Nephron progenitor cell (in vitro differentiated cells): ENCODE measurements around the gene TMEM198.
A peak's percentile ranks its signal among the peaks of the same experiment; 100 is the strongest.

ENCODE experiments used
- DNase-seq: peaks from one replicate; pipeline ENCODE4 v3.0.0; 2021
- H3K27ac Mint-ChIP-seq: 2 replicates; pipeline ENCODE4 v1.8.0; 2021; ENCODE audit warnings: mild to moderate bottlenecking, moderate library complexity, mixed read lengths
- H3K27me3 Mint-ChIP-seq: 2 replicates; pipeline ENCODE4 v1.8.0; 2021; ENCODE audit warnings: mild to moderate bottlenecking, low read depth, mixed read lengths; ENCODE audit not compliant: poor library complexity
- H3K36me3 Mint-ChIP-seq: 2 replicates; pipeline ENCODE4 v1.8.0; 2021; ENCODE audit warnings: low read depth, mixed read lengths
- H3K4me1 Mint-ChIP-seq: 2 replicates; pipeline ENCODE4 v1.8.0; 2021; ENCODE audit warnings: mixed read lengths
- H3K4me3 Mint-ChIP-seq: 2 replicates; pipeline ENCODE4 v1.8.0; 2021; ENCODE audit warnings: mild to moderate bottlenecking, moderate library complexity, mixed read lengths
- H3K9me3 Mint-ChIP-seq: 2 replicates; pipeline ENCODE4 v1.8.0; 2021; ENCODE audit warnings: mild to moderate bottlenecking, moderate library complexity, mixed read lengths
- CTCF ChIP-seq: fragments of 200-600 bp; sonication (generic); IDR thresholded peaks from 2 replicates; pipeline ENCODE4 v1.5.0; 2021; ENCODE audit warnings: antibody characterized with exemption

The TMEM198 gene

GRCh38 chr2:219515874-219516629 lies 27.8 kb upstream of the TMEM198 start:
- peaks cover 86% of the 10 kb centered on the region for H3K4me1 Mint-ChIP-seq
- H3K27me3 Mint-ChIP-seq: peaks cover 70% of the 10 kb centered on the region
- H3K36me3 Mint-ChIP-seq: no peaks in the 10 kb centered on the region
- H3K27ac Mint-ChIP-seq: no peak overlapping the region
- TF ChIP-seq CTCF: no peak
- H3K9me3 Mint-ChIP-seq: no peaks in the 10 kb centered on the region
- peak overlapping the region; percentile 12 for H3K4me3 Mint-ChIP-seq
- DNase-seq: no peak

DNA sequence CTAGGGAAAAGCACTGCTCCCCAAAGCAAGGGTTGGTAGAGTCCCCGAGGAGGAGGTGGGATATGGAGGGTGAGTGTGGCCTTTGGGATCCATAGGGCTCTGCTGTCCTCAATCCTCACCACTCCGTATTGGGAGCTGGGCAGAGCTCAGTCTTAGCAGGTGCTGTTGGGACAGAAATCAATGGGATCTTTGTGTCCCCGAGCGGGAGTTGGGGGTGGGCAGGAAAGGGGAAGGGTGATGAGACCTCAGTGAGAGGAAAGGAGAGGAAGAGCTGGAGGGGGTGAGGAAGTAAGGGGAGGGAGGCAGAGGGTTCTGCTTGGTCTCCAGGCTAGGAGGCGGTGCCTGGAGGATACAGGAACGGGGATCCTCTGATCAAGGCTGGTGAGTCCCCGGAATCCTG lies 26.9 kb upstream of the TMEM198 start:
- H3K27ac Mint-ChIP-seq: no peak overlapping the region
- DNase-seq: no peak
- H3K9me3 Mint-ChIP-seq: no peaks in the 10 kb centered on the region
- H3K27me3 Mint-ChIP-seq: peaks cover 68% of the 10 kb centered on the region
- no peak for TF ChIP-seq CTCF
- H3K4me1 Mint-ChIP-seq: peaks cover 86% of the 10 kb centered on the region
- H3K36me3 Mint-ChIP-seq: no peaks in the 10 kb centered on the region
- H3K4me3 Mint-ChIP-seq: no peak overlapping the region

GRCh38 chr2:219517954-219518778 lies 25.7 kb upstream of the TMEM198 start:
- H3K4me3 Mint-ChIP-seq: peak overlapping the region; percentile 15
- H3K36me3 Mint-ChIP-seq: no peaks in the 10 kb centered on the region
- H3K27me3 Mint-ChIP-seq: peaks cover 65% of the 10 kb centered on the region
- no peak overlapping the region for H3K27ac Mint-ChIP-seq
- H3K9me3 Mint-ChIP-seq: no peaks in the 10 kb centered on the region
- DNase-seq: no peak
- peaks cover 80% of the 10 kb centered on the region for H3K4me1 Mint-ChIP-seq
- TF ChIP-seq CTCF: no peak

DNA sequence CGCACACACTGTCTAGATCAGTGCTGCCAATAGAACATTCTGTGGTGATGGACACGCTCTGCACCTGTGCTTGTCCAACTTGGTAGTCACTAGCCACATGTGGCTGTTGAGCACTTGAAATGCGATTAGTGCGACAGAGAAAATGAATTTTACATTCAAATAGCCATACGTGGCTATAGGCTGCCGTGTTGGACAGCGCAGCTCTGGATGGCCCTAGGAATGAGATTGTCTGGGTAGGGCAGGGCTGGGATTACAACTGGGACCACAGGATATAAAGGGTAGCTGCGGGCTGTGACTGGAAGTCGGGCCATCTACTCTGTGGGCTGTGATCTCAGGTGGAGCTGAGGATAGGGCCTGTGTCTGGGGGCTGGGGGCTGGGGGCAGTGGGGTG lies 24.3 kb upstream of the TMEM198 start:
- Mint-ChIP-seq H3K27ac (no peak overlapping the region), H3K4me3 (no peak overlapping the region), H3K36me3 (no peaks in the 10 kb centered on the region), H3K4me1 (peaks cover 72% of the 10 kb centered on the region), H3K9me3 (no peaks in the 10 kb centered on the region), H3K27me3 (peaks cover 58% of the 10 kb centered on the region)
- no peak for DNase-seq
- no peak for TF ChIP-seq CTCF

- no peaks in the 10 kb centered on the region for H3K36me3 Mint-ChIP-seq
- TF ChIP-seq CTCF: no peak
- H3K4me3 Mint-ChIP-seq: no peak overlapping the region
- peaks cover 75% of the 10 kb centered on the region for H3K4me1 Mint-ChIP-seq
- no peak overlapping the region for H3K27ac Mint-ChIP-seq
- peaks cover 55% of the 10 kb centered on the region for H3K27me3 Mint-ChIP-seq
- no peaks in the 10 kb centered on the region for H3K9me3 Mint-ChIP-seq
- DNase-seq: no peak
Measured at GRCh38 chr2:219520079-219520478, 23.7 kb upstream of the TMEM198 start.
